G401 (cell line): ENCODE measurements around the gene ATP11C. TPM values are rescaled to one million over a fixed set of nuclear protein-coding genes. Genes with fewer than 3 reads are reported as not detected.
A peak's percentile ranks its signal among the peaks of the same experiment; 100 is the strongest.
"Not testable (repeated sequence)": the region's sequence is repeated elsewhere in the genome, so short reads cannot be mapped to it uniquely, and the experiment has no call there.

ENCODE experiments used
- DNase-seq: peaks from one replicate; pipeline ENCODE4 v3.0.0-alpha.2; 2015; ENCODE audit warnings: low spot score
- in situ Hi-C: cut with HindIII; loops from 2 replicates; pipeline ENCODE4 v1.10.0; 2016; ENCODE audit warnings: low sequenced_read_pairs, mixed read lengths
- total RNA-seq: library from RNA; depleted of rRNA; stranded (reverse); fragments of >200 nt; shearing (Covaris generic); gene quantifications from 2 replicates; pipeline ENCODE4 v1.2.3, GENCODE V29; 2014

The ATP11C gene
- total RNA-seq, 1 experiment from 2014 or later: not detected

DNA sequence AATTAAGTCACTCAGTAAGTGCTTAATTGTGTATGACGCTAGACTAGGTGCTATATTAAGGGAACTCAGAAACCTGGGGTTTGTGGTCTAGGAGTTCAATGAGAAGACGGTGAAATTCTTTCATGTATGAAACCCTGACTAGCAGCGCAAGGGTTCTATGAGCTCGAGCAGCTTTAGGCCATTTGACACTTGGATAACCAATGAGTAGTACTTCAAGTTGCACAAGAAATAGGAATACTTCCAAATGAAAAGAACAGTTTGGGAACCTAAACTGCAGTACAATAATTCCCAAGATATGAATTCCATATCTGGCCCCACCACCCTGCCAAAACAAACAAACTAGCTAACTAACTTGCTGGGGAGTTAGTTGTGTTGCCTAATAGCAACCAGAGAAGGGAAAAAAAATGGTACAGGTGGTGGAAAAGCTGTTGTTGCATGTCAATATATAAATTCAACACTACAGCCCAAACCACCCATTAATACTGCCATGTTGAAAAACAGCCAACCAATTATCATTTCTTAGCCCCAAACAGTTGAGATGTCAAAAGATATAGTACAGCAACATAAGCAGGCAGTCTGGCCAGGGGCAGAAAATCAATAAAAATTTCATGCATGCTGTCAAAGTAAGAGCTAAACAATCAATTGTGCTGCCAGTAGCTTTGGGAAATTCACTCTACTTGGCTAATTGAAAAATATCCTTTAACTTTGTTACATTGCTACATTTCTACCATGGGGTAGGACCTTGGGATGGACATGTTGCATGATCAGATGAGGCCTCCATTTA, 170.3 kb downstream of the ATP11C start:
- DNase-seq: no peak
- in situ Hi-C loops: no loop called here

DNA sequence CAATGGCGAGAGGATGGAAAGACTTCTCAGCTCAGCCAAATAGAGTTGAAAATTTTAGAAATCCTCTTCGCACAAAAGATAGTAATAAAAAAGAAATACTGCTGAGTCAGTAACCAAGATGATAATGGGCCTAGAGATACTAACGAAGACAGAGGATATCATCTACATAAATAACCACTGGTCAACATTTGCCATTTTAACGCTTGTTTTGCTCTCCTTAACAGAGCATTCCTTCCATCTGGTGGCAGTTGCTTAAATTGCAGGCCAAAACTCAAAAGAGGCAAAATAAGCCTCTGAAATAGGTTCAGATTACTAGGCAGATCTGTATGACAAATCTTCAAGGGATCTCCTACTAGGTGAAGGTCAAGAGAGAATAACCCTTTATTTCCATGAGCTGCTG, 173.2 kb downstream of the ATP11C start:
- in situ Hi-C loops: no loop called here
- peak; percentile 19 for DNase-seq

DNA sequence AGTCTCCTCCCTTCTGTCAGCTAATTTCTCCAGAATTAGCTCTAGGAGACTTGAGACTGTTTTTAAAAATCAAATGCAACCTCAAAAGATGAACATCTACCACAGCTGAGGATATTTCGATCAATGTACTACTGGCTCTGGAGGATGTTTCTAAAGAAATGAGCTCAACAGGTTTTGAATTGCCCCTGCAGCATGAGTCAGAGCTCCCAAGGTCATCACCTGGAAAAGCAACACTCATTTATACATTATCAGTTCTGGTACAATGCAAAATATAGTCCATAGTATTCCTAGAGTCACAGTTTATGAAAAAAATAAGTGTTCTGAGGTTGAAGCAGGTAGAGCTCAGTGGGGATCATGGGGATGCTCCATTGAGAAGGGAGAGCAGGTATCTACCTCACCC, 174.0 kb downstream of the ATP11C start:
- in situ Hi-C loops: no loop called here
- DNase-seq: no peak

DNA sequence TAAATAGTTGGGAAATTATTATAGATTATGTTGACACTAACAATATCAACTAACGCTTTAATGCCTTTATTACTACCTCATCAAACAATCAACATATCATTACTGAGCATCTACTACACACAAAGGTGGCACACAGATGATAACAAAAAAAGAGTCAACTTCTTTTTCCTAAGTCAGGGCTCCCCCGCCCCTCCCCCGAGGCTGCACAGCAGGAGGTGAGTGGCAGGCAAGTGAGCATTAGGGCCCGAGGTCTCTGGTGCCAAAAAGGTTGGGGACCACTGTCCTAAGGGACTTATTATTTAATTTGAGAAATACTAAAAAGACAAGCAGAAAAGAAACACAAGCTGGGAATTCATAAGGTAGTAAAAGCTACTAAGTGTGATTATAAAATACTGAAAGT, 174.6 kb downstream of the ATP11C start:
- in situ Hi-C loops: no loop called here
- DNase-seq: no peak

DNA sequence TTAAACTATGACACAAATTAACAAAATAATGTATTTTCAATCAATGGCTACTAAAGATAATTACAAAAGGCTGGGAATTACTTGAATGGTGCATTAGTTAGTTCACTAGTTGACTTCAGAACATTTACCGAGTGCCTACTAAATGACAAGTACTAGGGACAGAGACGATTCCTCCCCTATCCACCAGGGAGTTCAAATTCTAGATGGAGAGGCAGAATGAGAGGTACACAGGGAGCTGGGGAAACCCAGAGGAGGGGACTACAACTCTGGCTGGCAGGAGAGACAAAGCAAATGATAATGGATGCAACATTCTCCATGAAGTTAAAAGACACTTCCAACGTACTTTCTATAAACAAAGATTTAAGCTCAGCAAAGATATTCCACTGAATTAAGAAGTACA, 181.8 kb downstream of the ATP11C start:
- in situ Hi-C loops: no loop called here
- no peak for DNase-seq

DNA sequence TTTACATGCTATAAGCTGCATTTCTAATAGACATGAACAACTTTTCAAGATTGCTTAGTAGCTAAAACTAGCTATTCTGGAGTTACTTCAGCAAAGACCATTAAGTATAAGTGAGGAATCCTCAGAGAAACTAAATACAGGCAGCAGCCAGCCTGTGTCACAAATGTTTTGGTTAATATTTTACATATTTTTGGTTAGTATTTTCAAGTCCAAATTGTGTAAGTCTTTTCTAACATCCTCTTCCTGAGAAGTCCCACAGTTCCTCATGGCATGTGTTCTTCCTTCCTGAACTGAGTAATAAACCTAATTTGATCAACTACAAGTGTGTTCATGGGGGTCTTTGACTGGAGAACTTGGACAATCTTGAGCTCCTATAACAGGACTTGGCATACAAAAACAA, 182.5 kb downstream of the ATP11C start:
- in situ Hi-C loops: no loop called here
- DNase-seq: no peak

DNA sequence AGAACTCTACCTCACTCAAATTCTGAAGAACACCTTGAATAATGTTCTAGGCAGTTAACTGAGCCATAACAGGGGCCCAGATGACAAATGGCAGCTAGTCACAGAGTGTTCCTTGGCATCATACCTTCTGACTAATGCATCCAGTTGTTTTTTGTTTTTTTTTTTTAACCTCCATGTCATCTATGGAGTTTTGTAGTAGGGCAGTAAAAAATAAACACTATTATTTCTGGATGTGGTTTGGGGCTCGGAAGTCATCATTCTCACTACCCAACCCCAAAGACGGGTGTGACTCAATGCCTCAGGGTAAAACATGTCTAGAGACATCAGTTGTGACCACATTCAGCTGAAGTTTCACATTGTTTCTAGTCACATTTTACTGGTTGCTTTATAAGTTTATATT, 193.7 kb downstream of the ATP11C start:
- in situ Hi-C loops: no loop called here
- DNase-seq: no peak

DNA sequence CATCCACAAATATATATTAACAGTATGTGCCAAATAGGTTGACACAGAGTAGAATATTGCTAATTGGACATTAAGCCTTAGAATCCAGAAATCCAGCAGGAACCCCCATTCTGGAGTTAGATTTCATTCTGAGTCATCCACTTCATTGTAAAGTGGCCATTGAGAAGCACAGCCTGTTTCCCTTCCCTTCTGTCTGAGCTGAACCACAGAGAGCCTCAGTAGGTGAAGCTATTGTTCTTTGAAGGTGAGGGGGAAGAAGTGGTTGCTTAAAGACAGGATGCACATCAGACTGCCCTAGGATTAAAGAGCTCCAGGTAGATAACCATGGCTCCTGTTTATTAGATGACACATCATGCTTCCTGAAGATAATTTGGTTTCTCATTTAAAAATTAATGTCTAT, 194.3 kb downstream of the ATP11C start:
- in situ Hi-C loops: no loop called here
- DNase-seq: no peak

DNA sequence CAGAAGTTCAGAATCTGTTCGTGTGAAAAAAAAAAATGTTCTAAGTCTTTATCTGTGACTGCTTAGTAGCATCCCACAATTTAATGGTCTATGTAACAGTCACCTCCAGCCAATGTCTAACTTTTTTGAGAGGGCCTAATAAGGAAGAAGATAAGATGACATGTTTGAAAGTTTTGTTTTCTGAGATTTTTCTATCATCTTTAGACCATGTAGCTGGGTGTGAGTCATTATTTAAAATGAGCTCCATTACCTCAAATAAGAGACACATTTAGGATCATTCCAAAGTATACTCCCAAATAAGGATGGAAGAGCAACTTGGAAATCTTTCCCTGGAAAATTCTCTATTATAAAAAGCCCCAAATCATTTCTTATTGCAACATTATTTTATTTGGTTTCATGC, 196.7 kb downstream of the ATP11C start:
- DNase-seq: no peak
- in situ Hi-C loops: no loop called here

DNA sequence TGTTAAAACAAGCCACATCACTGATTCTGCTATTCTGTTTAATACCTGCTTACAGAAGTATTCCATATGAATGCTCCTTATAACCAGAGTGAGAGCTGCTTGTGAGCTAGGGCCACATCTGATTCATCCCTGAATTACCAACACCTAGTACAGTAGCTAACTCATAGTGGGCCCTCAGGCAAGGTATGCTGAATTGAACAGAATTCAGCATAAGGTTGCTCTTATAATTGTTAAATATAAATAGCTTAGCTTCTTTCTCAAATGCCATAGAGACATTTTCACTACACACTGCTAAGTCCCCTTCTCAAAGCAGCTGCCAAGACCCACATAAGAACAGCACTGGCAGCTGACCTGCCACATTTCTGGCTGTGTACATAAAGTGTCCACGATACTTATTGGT, 197.9 kb downstream of the ATP11C start:
- DNase-seq: no peak
- in situ Hi-C loops: no loop called here

DNA sequence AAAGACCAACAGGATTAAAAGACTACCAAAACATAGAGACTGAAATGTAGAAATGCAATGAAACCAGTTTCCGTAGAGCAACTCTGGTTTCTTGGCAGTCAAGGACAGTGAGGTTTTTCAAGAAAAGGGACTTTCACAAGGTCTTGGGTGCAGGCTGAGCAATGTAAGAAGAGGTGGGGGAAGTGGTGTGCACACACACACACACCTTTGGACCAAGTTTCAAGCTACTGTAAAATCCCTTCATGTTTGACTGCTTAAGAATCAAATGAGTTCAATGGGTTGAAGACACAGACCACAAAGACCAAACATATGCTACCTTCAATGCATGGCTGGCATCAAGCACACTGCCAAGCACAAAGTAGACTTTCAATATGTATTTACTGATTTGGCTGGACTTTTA, 207.1 kb downstream of the ATP11C start:
- no peak for DNase-seq
- in situ Hi-C loops: no loop called here

DNA sequence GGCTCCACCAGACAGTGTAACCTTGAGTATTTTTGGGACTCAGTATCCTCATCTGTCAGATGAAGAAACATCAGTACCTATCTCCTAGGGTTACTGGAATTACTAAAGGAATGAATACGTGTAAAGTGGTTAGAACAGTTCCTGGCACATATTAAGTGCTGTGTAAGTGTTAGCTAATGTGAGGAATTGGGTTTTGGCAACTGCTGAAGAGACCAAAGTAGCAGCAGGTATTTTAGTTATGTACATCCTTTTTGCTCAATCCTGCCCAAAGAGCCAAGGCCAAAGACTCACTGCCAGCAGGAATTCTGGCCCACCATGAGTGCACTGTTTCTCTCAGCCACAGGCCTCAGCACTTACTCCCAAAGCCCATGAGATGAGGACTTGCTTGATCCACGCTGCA, 208.2 kb downstream of the ATP11C start:
- in situ Hi-C loops: no loop called here
- DNase-seq: no peak

DNA sequence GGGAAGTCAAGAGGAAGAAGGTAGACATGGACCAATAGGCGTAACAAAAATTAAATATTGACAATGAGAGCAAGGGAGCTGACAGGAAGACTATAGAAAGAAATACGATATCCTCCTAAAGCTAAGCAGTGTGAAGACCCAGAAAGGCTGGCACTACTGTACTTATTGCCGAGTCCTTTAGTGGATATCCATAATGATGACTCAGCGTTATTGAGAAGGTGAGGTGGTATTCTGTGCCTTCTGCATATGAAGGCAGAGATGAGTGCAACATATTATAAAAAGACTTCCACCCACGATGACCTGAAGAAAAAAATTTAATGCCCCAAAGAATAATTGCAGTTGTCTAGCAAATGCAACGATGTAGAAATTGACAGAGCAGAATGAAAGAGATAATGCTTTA, 211.9 kb downstream of the ATP11C start:
- in situ Hi-C loops: no loop called here
- no peak for DNase-seq

DNA sequence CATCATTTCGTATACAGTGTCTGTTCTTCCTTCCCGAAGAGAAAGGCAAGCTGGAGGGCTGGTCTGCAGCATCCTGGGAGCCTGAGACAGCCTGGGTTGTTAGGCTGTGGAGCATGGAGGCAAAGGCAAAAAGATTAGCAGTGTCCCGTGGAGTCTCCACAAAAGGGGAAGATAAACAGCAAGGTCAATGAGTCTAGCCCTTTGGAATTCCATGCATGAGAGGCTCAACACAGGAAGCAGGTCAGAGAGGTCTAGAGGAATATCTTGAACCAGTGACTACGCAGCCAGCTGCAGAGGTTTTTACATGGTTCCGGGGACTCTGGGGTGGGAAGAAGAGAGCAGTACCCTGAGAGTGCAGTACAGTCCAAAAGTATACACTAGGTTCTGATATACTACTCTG, 212.7 kb downstream of the ATP11C start:
- no peak for DNase-seq
- in situ Hi-C loops: no loop called here

DNA sequence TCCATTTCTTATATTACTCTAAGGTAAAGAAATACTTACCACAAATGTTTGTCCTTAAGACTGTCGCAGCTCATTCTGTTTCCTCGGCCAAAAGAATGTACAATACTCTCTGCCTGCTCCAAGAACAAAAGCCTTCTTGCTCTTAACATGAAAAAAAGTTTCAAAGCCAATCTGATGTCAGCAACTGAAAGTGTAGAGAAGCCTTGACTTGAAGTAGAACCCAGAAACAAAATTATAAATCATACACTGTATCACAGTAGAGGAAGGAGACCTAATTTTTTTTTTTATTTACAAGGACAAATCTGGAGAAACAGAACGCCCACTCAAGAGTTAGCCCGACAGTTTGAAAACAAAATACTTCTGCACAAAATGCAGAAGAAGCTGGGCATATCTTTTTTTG, 224.8 kb downstream of the ATP11C start, which contains the start of gene MCF2:
Gene MCF2 (minus strand): TSS at position 101 of the 400 bp plus-strand sequence. CDS start 56,423 bp downstream, outside the sequence.
- in situ Hi-C loops: no loop called here
- DNase-seq: no peak

DNA sequence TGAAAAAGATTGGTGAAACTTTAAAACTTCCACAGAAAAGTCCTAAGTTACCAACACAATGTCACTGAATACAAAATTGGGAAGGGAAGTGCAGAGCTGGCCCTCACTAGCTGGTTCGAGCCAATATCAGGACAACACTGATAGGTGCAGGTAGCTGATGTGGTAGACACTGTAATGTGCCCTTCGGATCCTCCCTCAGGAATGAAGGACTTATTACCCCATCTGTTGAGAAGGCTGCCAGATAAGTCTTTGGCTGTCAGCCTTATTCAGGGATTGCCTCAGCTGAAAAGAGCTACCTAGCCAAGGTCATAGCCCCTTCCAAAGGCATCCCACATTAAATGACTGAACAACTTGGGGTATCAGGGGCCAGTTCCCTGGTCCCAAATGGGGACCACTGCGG, 230.2 kb downstream of the ATP11C start:
- in situ Hi-C loops: no loop called here
- no peak for DNase-seq

DNA sequence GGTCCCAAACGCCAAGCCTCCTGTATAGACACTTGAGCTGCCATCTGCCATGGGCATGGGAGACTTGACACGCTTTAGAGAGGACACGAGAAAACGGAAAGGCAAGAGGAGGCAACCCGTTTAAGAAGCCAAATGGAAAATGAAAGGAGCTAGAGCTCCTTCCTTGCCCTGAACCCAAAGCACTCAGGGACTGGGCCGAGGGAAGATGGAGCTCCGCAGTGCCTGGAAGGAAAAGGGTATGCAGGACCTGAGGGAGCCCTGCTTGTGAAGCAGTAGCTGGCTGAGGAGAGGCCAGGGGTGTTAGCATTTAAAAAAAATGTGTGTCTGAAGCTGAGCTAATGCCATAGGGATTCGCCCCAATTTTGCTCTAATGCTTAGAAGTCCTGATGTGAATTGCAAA, 239.9 kb downstream of the ATP11C start:
- DNase-seq: no peak
- in situ Hi-C loops: no loop called here

DNA sequence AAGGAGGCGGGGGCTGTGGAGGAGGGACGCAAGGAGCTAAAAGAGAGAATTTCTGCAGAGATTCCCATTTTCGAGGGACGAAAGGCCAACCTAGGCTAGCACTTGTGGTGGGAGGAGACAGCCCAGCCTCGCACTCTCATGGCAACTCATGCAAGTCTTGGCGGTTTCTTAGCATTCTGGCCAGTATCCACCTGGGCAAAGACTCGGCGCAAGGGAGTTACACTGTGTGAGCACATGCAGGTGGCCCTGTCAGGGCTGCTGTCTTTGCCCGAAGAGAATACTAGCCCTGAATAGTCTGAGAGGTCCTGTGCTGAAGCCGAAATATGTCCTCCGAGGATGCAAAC, 240.4 kb downstream of the ATP11C start:
- in situ Hi-C loops: no loop called here
- DNase-seq: no peak

DNA sequence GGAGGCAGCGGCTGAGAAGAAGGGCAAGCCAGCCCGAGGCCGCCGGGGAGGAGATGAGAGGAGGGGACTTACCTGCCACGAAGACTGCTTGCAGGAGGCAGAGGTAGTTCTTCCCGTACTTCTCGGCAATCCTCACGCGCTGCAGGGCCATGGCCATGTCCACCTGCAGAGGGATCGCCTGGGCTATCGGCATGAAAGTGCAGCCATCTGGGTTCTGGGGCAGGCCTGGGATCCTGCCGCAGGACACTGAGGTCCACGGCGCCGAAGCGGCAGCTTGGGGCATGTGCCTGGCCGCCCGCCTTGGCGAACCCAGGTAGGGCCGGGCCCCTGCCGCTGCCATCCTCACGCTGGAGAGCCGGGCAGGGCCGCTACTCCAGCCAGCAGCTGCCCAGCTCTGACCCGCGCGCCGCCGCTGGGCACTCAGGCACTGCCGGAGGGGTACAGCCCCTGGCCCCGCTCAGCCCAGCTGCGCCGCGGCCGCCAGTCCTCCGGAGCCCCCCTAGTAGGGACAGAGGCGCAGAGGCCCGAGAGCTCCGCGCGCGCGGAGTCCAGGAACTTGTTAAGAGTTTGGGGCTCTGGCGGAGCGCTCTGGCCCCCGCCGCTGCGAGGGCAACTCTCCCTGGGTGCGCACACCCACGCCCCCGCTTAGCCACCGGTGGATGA, 240.9 kb downstream of the ATP11C start:
- DNase-seq: peak; percentile 1
- in situ Hi-C loops: no loop called here

DNA sequence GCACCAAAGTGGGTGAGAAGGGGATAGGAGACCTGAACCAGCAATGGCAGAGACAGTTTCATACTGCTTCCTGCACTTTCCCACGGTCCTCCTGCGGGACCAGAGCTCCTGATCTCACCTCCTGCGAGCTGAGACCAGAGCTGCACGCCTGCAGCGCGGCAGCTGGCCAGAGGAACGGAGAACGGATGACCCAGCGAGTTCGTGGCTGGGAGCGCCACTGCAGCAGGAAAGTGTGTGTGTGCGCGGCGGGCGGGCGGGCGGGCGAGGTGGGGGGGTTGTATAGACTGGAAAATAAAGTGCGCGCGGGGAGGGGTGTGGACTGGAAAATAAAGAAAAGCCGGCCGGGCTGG, 241.4 kb downstream of the ATP11C start:
- DNase-seq: no peak
- in situ Hi-C loops: no loop called here

DNA sequence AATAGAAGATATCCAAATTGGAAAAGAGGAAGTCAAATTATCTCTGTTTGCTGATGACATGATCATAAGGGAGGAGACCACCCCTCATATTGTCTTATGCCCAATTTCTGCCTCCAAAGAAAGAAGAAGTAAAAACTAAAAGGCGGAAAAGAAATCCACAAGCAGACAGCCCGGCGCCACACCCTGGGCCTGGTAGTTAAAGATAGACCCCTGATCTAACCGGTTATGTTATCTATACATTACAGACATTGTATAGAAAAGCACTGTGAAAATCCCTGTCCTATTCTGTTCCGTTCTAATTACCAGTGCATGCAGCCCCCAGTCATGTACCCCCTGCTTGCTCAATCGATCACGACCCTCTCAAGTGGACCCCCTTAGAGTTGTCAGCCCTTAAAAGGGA, 247.7 kb downstream of the ATP11C start:
- in situ Hi-C loops, DNase-seq: not testable (repeated sequence)
